Glomerular visceral epithelial cell (primary cell): ENCODE results near the gene ZNF684.
"Not testable (repeated sequence)": the region's sequence is repeated elsewhere in the genome, so short reads cannot be mapped to it uniquely, and the experiment has no call there.

Experiments
- DNase-seq: peaks from one replicate; pipeline ENCODE4 v3.0.0-alpha.2; 2016; ENCODE audit errors: extremely low spot score

ZNF684 gene

GRCh38 chr1:40574805-40575204 lies 43.4 kb downstream of the ZNF684 start:
- not testable (repeated sequence) for DNase-seq

GRCh38 chr1:40575336-40575735 lies 43.9 kb downstream of the ZNF684 start:
- no peak for DNase-seq

GRCh38 chr1:40582116-40582515 lies 50.7 kb downstream of the ZNF684 start:
- DNase-seq: no peak

GRCh38 chr1:40583980-40584379 lies 52.5 kb downstream of the ZNF684 start:
- no peak for DNase-seq

- DNase-seq: no peak
Observed at GRCh38 chr1:40588586-40588985, 57.1 kb downstream of the ZNF684 start.

GRCh38 chr1:40592107-40592803 lies 60.8 kb downstream of the ZNF684 start:
- DNase-seq: peak; percentile 20

GRCh38 chr1:40593449-40594186 lies 62.2 kb downstream of the ZNF684 start:
- no peak for DNase-seq

GRCh38 chr1:40594187-40594531 lies 62.7 kb downstream of the ZNF684 start:
- no peak for DNase-seq

GRCh38 chr1:40595623-40596022 lies 64.2 kb downstream of the ZNF684 start:
- no peak for DNase-seq
